H1 (cell line): ENCODE data around the gene B3GALT5. TPM values are rescaled to one million over a fixed set of nuclear protein-coding genes. Genes with fewer than 3 reads are reported as not detected.

Experiments used
- CTCF ChIA-PET: fragments of 300-600 bp; sonication (Branson Sonifier 250); formaldehyde crosslinking; loops from one replicate; lab custom pipeline; 2021; ENCODE audit not compliant: partially characterized antibody; lab: Charles Lee
- POLR2A ChIA-PET: fragments of 300-600 bp; sonication (Branson Sonifier 250); formaldehyde crosslinking; loops from one replicate; lab custom pipeline; 2021; ENCODE audit warnings: inconsistent platforms; ENCODE audit not compliant: partially characterized antibody; lab: Charles Lee
- DNase-seq, 2 experiments: peaks; one replicate each; pipeline versions ENCODE4 v3.0.0 to v3.0.0-alpha.2; 2010 to 2022; ENCODE audit warnings: low spot score in 2 of 2, low read depth in 1 of 2, mixed read lengths in 1 of 2
- FAIRE-seq: peaks from 2 replicates; lab custom pipeline; 2011; peaks lifted over from hg19 to GRCh38; lab: Jason Lieb, UNC
- H2AFZ ChIP-seq: 2 replicates; pipeline ENCODE4 v1.8.1; 2012; ENCODE audit warnings: low read length, inconsistent platforms
- H2AK5ac ChIP-seq: 2 replicates; pipeline ENCODE4 v1.6.1; 2013; ENCODE audit warnings: low read depth, low read length
- H2BK120ac ChIP-seq: replicated peaks from 2 replicates; pipeline ENCODE3; 2013; ENCODE audit warnings: low read depth, low read length, inconsistent platforms
- H2BK12ac ChIP-seq: 2 replicates; pipeline ENCODE4 v1.6.1; 2013; ENCODE audit warnings: low read depth, low read length
- H2BK15ac ChIP-seq: 2 replicates; pipeline ENCODE4 v1.6.1; 2013; ENCODE audit warnings: low read length
- H2BK20ac ChIP-seq: 2 replicates; pipeline ENCODE4 v1.6.1; 2013; ENCODE audit warnings: low read length
- H2BK5ac ChIP-seq: 2 replicates; pipeline ENCODE4 v1.6.1; 2013; ENCODE audit warnings: low read depth, low read length
- H3K14ac ChIP-seq: 2 replicates; pipeline ENCODE4 v1.6.1; 2013; ENCODE audit warnings: inconsistent platforms; ENCODE audit not compliant: insufficient read length
- H3K18ac ChIP-seq: 2 replicates; pipeline ENCODE4 v1.6.1; 2013; ENCODE audit warnings: low read length; ENCODE audit errors: extremely low read depth
- H3K23ac ChIP-seq: 2 replicates; pipeline ENCODE4 v1.6.1; 2013; ENCODE audit warnings: inconsistent platforms; ENCODE audit not compliant: insufficient read length
- H3K23me2 ChIP-seq: 2 replicates; pipeline ENCODE4 v1.6.1; 2013; ENCODE audit warnings: low read depth, low read length
- H3K27ac ChIP-seq: 2 replicates; pipeline ENCODE4 v1.6.1; 2011; ENCODE audit warnings: low read depth, low read length, inconsistent platforms
- H3K27me3 ChIP-seq, 4 experiments: replicated peaks in 1 of 4; 1 replicate in 1 of 4; 2 replicates in 3 of 4; pipeline versions ENCODE4 v1.6.1 to v1.8.1; 2011 to 2013; ENCODE audit warnings: low read length in 3 of 4, mild to moderate bottlenecking in 3 of 4, inconsistent platforms in 2 of 4, mixed read lengths in 2 of 4, moderate library complexity in 1 of 4; ENCODE audit not compliant: control insufficient read depth in 3 of 4, insufficient read depth in 3 of 4; ENCODE audit errors: extremely low read depth in 1 of 4
- H3K36me3 ChIP-seq, 4 experiments: 2 replicates each; pipeline versions ENCODE4 v1.6.1 to v1.8.1; 2011 to 2013; ENCODE audit warnings: mild to moderate bottlenecking in 4 of 4, low read length in 3 of 4, moderate library complexity in 2 of 4, control low read depth in 1 of 4, inconsistent platforms in 1 of 4; ENCODE audit not compliant: insufficient read depth in 4 of 4, control insufficient read depth in 2 of 4
- H3K4ac ChIP-seq: replicated peaks from 2 replicates; pipeline ENCODE3; 2013; ENCODE audit warnings: low read length, low read depth, mixed read lengths, inconsistent platforms; ENCODE audit not compliant: insufficient read length
- H3K4me1 ChIP-seq, 4 experiments: replicated peaks in 1 of 4; 1 replicate in 1 of 4; 2 replicates in 3 of 4; pipeline versions ENCODE4 v1.6.1 to v1.8.1; 2011 to 2013; ENCODE audit warnings: low read length in 3 of 4, inconsistent platforms in 2 of 4, mixed read lengths in 1 of 4; ENCODE audit not compliant: insufficient read depth in 4 of 4, control insufficient read depth in 3 of 4
- H3K4me2 ChIP-seq, 2 experiments: 2 replicates each; pipeline versions ENCODE4 v1.6.1 to v1.8.1; 2011 to 2013; ENCODE audit warnings: low read depth in 2 of 2, low read length in 2 of 2, control low read depth in 1 of 2, inconsistent platforms in 1 of 2, mild to moderate bottlenecking in 1 of 2; ENCODE audit not compliant: insufficient read depth in 1 of 2
- H3K4me3 ChIP-seq, 4 experiments: fragments of 200-600, 300-600 bp in 1 of 4; sonication (generic), shearing (Covaris generic), sonication (Bioruptor Twin) in 1 of 4; 2 replicates each; pipeline versions ENCODE4 v1.5.1 to v1.8.1; 2011 to 2016; ENCODE audit warnings: low read length in 4 of 4, low read depth in 3 of 4, control low read depth in 2 of 4, inconsistent platforms in 2 of 4, mild to moderate bottlenecking in 2 of 4, mixed read lengths in 1 of 4, moderate library complexity in 1 of 4; ENCODE audit not compliant: insufficient read depth in 2 of 4; ENCODE audit errors: extremely low read depth in 1 of 4
- H3K56ac ChIP-seq: replicated peaks from 2 replicates; pipeline ENCODE3; 2013; ENCODE audit warnings: low read depth, mild to moderate bottlenecking, mixed read lengths, low read length, inconsistent platforms; ENCODE audit not compliant: insufficient read length
- H3K79me1 ChIP-seq: 2 replicates; pipeline ENCODE4 v1.6.1; 2013; ENCODE audit warnings: low read depth, low read length, control low read depth
- H3K79me2 ChIP-seq, 2 experiments: 2 replicates each; pipeline versions ENCODE4 v1.6.1 to v1.8.1; 2012 to 2013; ENCODE audit warnings: low read length in 2 of 2, mild to moderate bottlenecking in 2 of 2, inconsistent platforms in 1 of 2; ENCODE audit not compliant: insufficient read depth in 2 of 2, control insufficient read depth in 1 of 2
- H3K9ac ChIP-seq, 4 experiments: replicated peaks in 1 of 4; 1 replicate in 1 of 4; 2 replicates in 3 of 4; pipeline versions ENCODE4 v1.6.1 to v1.8.1; 2011 to 2013; ENCODE audit warnings: low read depth in 3 of 4, low read length in 3 of 4, control low read depth in 2 of 4, mild to moderate bottlenecking in 2 of 4, moderate library complexity in 2 of 4, inconsistent platforms in 1 of 4; ENCODE audit errors: extremely low read depth in 1 of 4
- H3K9me3 ChIP-seq, 2 experiments: 2 replicates each; pipeline versions ENCODE4 v1.6.1 to v1.8.1; 2012 to 2013; ENCODE audit warnings: mild to moderate bottlenecking in 2 of 2, moderate library complexity in 2 of 2, control low read depth in 1 of 2, inconsistent platforms in 1 of 2, low read depth in 1 of 2, low read length in 1 of 2, mixed read lengths in 1 of 2; ENCODE audit not compliant: insufficient read depth in 2 of 2
- H4K20me1 ChIP-seq, 2 experiments: replicated peaks in 1 of 2; 2 replicates each; pipeline versions ENCODE3 to v1.8.1; 2011 to 2013; ENCODE audit warnings: inconsistent platforms in 2 of 2, low read length in 2 of 2, mild to moderate bottlenecking in 1 of 2; ENCODE audit not compliant: insufficient read depth in 2 of 2, control insufficient read depth in 1 of 2
- H4K5ac ChIP-seq: 2 replicates; pipeline ENCODE4 v1.6.1; 2013; ENCODE audit warnings: low read length, low read depth, mixed read lengths, inconsistent platforms; ENCODE audit not compliant: insufficient read length
- H4K8ac ChIP-seq: 2 replicates; pipeline ENCODE4 v1.8.0; 2013; ENCODE audit warnings: mild to moderate bottlenecking, moderate library complexity, low read length, inconsistent platforms; ENCODE audit not compliant: insufficient read depth; ENCODE audit errors: extremely low read depth
- H4K91ac ChIP-seq: replicated peaks from 2 replicates; pipeline ENCODE3; 2013; ENCODE audit warnings: low read length, mixed read lengths, inconsistent platforms; ENCODE audit not compliant: insufficient read length
- POU5F1 ChIP-seq: IDR thresholded peaks from 2 replicates; pipeline ENCODE4 v1.6.1; 2011; ENCODE audit warnings: low read depth, mild to moderate bottlenecking, low read length, moderate library complexity
- WGBS, 2 experiments: shearing (Covaris generic) in 1 of 2; methylation state at CpG; one replicate each; pipeline versions ENCODE4 v1.1.6 to v1.1.7; 2013 to 2015; ENCODE audit warnings: low lambda C conversion rate in 2 of 2, mixed read lengths in 2 of 2, inconsistent platforms in 1 of 2, low coverage in 1 of 2, missing lambda C conversion rate in 1 of 2; ENCODE audit not compliant: insufficient replicate concordance in 2 of 2, insufficient coverage in 1 of 2, insufficient read length in 1 of 2; ENCODE audit errors: extremely low coverage in 1 of 2, missing lambda C conversion rate in 1 of 2; 5-methylcytosine and 5-hydroxymethylcytosine counted together
- polyA plus RNA-seq, 7 experiments: library from polyadenylated mRNA; depleted of rRNA in 3 of 7; stranded (reverse) in 5 of 7; unstranded in 2 of 7; fragments of >200 nt in 5 of 7; fragments of 200-250 nt in 2 of 7; gene quantifications; 1 replicate in 5 of 7; 2 replicates in 1 of 7; 4 replicates in 1 of 7; pipeline versions ENCODE4 v1.2.1 to v1.2.3, GENCODE V29; 2011 to 2013; ENCODE audit warnings: missing spikeins in 2 of 7, mixed read lengths in 2 of 7
- total RNA-seq: library from RNA; stranded (reverse); fragmentation: NEBNext Ultra II Directional; extraction: Animal tissue kit (Norgen Biotek cat#: 25700); gene quantifications from 2 replicates; pipeline ENCODE4 v1.2.1, GENCODE V29; 2021

The B3GALT5 gene
- total and polyA plus RNA-seq, 2 of the 8 experiments (the other 6 are each of a cell fraction or from before 2014, with no cell fraction given): 11.9 to 25.1 TPM

DNA sequence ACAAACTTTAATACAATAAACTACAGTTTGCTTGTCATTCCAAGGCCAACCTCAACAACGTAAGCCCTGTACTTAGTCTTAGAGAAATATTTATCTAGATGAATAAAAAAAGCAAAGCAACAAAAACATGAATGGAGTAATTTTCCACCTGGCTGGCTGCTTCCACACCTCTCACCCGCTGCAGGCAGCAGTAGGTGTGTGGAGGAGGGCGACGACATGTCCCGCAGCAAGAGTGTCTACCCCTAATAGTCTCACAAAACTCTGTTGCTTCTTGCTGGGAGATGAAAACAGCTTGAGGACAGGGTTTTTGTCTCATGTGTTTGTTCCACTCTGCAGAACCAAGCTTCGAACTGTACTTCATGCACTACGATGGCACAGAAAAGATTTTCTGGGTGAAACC is 83.5 kb downstream of the B3GALT5 start:
- 94% methylated on average over 7 of the region's 7 CpGs; no CpG with 5 or more reads in 1 of the 2 experiments for WGBS, 2 experiments
- Histone ChIP-seq H4K91ac (no peak overlapping the region), H3K27me3 (no peaks in the 10 kb centered on the region), H3K56ac (no peak overlapping the region), H2BK20ac (no peak overlapping the region), H3K27ac (no peak overlapping the region), H2BK5ac (no peak overlapping the region), H3K79me2 (no peaks in the 10 kb centered on the region), H3K23me2 (0 out of 2 replicates have a peak, but pooled peaks cover 2% of the 10 kb centered on the region), H2BK120ac (no peak overlapping the region), H3K4me1 (peaks cover 0 to 4% (median 1%) of the 10 kb centered on the region in 4 experiments; a peak in 3 of 7 replicates), H3K4me3 (no peak overlapping the region), H2BK15ac (no peak overlapping the region), H4K5ac (no peak overlapping the region), H3K9ac (no peak overlapping the region), H4K8ac (no peak overlapping the region), H3K79me1 (no peaks in the 10 kb centered on the region), H2BK12ac (no peak overlapping the region), H2AFZ (no peak overlapping the region), H3K18ac (no peak overlapping the region), H3K23ac (no peak overlapping the region), H3K14ac (no peak overlapping the region), H3K4ac (no peak overlapping the region), H3K9me3 (no peaks in the 10 kb centered on the region), H2AK5ac (no peak overlapping the region), H4K20me1 (no peaks in the 10 kb centered on the region), H3K4me2 (no peak overlapping the region), H3K36me3 (no peaks in the 10 kb centered on the region)
- DNase-seq (no peak), FAIRE-seq (no peak)
- ChIA-PET POLR2A (no interaction called here), CTCF (interaction anchor here (0.7 to 1.0 kb wide), 2 partner anchors 29 to 177 kb away, joined by 3 to 4 read pairs; no protein-coding TSS in a partner anchor)
- no peak for TF ChIP-seq POU5F1
